Activated CD4-positive, alpha-beta T cell treated with anti-CD3 and anti-CD28 coated beads, Interleukin-2, amount 10 ng/mL, durations not matched to agents 24 days and 14 days (primary cell): ENCODE measurements around the gene METTL9. TPM values are rescaled to one million over a fixed set of nuclear protein-coding genes. Genes with fewer than 3 reads are reported as not detected.
"Not testable (repeated sequence)": the region's sequence is repeated elsewhere in the genome, so short reads cannot be mapped to it uniquely, and the experiment has no call there.

Source experiments
- DNase-seq: peaks from one replicate; pipeline ENCODE4 v3.0.0; 2022
- H3K27ac Mint-ChIP-seq: one replicate; pipeline ENCODE4 v1.8.0; 2022; ENCODE audit warnings: mild to moderate bottlenecking, mixed read lengths
- H3K27me3 Mint-ChIP-seq: one replicate; pipeline ENCODE4 v1.8.0; 2022; ENCODE audit warnings: mixed read lengths
- H3K36me3 Mint-ChIP-seq: one replicate; pipeline ENCODE4 v1.8.0; 2022; ENCODE audit warnings: low read depth, mild to moderate bottlenecking, mixed read lengths
- H3K4me1 Mint-ChIP-seq: one replicate; pipeline ENCODE4 v1.8.0; 2021; ENCODE audit warnings: mixed read lengths
- H3K4me3 Mint-ChIP-seq: one replicate; pipeline ENCODE4 v1.8.0; 2022; ENCODE audit warnings: mild to moderate bottlenecking, moderate library complexity, mixed read lengths
- H3K9me3 Mint-ChIP-seq: one replicate; pipeline ENCODE4 v1.8.0; 2021; ENCODE audit warnings: mixed read lengths
- intact Hi-C: fragments of 100-400 bp; cut with micrococcal nuclease; formaldehyde crosslinking; loops from one replicate; pipeline ENCODE4 v1.15.1; 2023
- total RNA-seq: library from RNA; stranded (reverse); gene quantifications from 2 replicates; pipeline ENCODE4 v1.2.3, GENCODE V29; 2022

The METTL9 gene
- total RNA-seq, 1 donor from 2014 or later: 66.7 TPM

DNA sequence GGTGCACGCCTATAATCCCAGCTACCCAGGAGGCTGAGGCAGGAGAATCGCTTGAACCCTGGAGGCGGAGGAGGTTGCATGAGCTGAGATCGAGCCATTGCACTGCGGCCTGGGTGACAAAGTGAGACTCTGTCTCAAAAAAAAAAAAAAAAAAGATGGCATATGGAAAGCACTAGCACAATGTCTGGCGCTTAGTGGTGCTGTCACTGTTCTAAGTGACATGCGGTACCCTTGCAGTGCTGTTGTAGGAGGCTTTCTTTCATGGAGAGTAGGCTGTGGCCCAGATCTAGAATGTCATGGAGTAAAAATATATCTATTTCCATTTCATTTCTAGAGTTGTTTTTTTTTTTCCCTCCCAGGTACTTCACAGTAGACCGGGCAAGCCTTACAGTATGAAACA, 14.6 kb upstream of the METTL9 start:
- Mint-ChIP-seq H3K36me3 (no peaks in the 10 kb centered on the region), H3K4me3 (no peak overlapping the region), H3K27me3 (peaks cover 6% of the 10 kb centered on the region), H3K27ac (no peak overlapping the region), H3K9me3 (no peaks in the 10 kb centered on the region), H3K4me1 (no peaks in the 10 kb centered on the region)
- no peak for DNase-seq
- intact Hi-C loops: loop anchor here (1.0 kb wide), 2 partner anchors 55 to 123 kb away; no protein-coding TSS in a partner anchor

DNA sequence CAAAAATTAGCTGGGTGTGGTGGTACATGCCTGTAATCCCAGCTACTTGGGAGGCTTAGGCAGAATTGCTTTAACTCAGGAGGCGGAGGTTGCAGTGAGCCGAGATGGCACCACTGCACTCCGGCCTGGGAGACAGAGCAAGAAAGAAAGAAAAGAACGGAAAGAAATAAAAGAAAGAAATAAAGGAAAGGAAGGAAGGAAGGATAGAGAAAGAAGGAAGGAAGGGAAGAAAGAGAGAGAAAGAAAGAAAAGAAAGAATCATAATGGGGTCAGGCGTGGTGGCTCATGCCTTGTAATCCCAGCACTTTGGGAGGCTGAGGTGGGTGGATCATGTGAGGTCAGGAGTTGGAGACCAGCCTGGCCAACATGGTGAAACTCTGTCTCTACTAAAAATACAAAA, 10.8 kb upstream of the METTL9 start:
- H3K27ac Mint-ChIP-seq, DNase-seq, H3K4me1 Mint-ChIP-seq, intact Hi-C loops, H3K9me3 Mint-ChIP-seq, H3K27me3 Mint-ChIP-seq, H3K4me3 Mint-ChIP-seq, H3K36me3 Mint-ChIP-seq: not testable (repeated sequence)

DNA sequence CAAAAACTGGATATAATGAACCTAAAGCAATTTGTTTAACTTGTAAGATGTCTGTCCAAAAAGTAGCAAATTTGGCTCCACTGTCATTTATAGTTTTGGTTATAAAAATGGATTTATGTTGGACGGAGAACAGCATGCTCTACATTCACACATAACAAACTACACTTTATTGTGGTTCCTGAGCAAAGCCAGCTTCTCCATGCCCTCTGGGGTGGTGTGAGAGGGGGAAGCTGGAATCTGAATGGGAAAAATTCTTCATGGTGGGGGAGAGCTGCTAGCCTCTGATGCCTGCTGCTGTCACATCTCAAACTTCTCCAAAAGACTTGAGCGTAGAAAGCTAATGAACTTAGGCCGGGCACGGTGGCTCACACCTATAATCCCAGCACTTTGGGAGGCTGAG, 9.8 kb upstream of the METTL9 start:
- H3K4me1 Mint-ChIP-seq: no peaks in the 10 kb centered on the region
- no peaks in the 10 kb centered on the region for H3K36me3 Mint-ChIP-seq
- no peak for DNase-seq
- no peak overlapping the region for H3K27ac Mint-ChIP-seq
- H3K9me3 Mint-ChIP-seq: no peaks in the 10 kb centered on the region
- intact Hi-C loops: no loop called here
- no peak overlapping the region for H3K4me3 Mint-ChIP-seq
- peaks cover 4% of the 10 kb centered on the region for H3K27me3 Mint-ChIP-seq

DNA sequence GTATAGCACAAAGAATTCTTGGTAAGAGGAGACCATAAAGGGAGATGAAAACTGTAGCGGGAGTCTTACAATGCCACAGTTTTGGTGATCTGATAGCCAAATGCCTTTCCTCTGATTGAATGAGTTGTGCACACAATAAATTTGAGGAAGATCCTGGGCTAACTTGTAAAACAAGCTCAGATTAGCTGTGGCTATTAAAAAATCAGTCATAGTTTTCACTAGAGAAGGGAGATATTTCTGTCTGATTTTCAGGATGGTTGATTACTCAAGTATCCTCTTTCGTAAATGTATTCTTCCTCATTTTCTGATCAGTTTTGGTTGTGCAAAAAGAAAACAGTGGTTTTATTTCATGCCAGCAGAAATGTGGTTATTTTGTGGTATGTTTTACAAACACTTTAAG, 9.1 kb upstream of the METTL9 start:
- no peaks in the 10 kb centered on the region for H3K4me1 Mint-ChIP-seq
- intact Hi-C loops: loop anchor here (10.0 kb wide), 1 partner anchor 365 kb away; the partner anchor contains the start of gene UQCRC2
- H3K9me3 Mint-ChIP-seq: no peaks in the 10 kb centered on the region
- H3K27ac Mint-ChIP-seq: no peak overlapping the region
- no peak for DNase-seq
- H3K27me3 Mint-ChIP-seq: peaks cover 4% of the 10 kb centered on the region
- H3K36me3 Mint-ChIP-seq: no peaks in the 10 kb centered on the region
- no peak overlapping the region for H3K4me3 Mint-ChIP-seq

DNA sequence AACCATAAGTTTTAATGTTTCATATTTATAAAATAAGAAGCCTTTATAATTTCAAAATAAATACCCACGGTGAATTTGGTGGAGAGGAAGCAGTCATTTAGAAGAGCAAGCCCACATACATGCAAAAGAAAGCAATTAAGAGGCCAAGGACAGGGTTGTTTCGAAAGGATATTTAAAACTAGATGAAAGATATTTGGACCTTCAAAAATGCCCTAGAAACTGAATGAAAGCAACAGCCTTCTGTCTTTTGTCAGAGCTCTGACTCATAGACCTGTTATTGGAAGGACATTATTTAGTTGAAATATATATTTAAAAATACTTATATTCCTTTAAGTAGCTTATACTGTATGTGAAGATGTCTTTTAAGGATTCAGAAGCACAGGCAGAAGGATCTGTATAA, 8.6 kb upstream of the METTL9 start:
- no peak overlapping the region for H3K4me3 Mint-ChIP-seq
- no peaks in the 10 kb centered on the region for H3K36me3 Mint-ChIP-seq
- no peaks in the 10 kb centered on the region for H3K4me1 Mint-ChIP-seq
- no peak overlapping the region for H3K27ac Mint-ChIP-seq
- no peaks in the 10 kb centered on the region for H3K9me3 Mint-ChIP-seq
- H3K27me3 Mint-ChIP-seq: peaks cover 4% of the 10 kb centered on the region
- intact Hi-C loops: loop anchor here (10.0 kb wide), 1 partner anchor 364 kb away; the partner anchor contains the start of gene UQCRC2
- DNase-seq: no peak

DNA sequence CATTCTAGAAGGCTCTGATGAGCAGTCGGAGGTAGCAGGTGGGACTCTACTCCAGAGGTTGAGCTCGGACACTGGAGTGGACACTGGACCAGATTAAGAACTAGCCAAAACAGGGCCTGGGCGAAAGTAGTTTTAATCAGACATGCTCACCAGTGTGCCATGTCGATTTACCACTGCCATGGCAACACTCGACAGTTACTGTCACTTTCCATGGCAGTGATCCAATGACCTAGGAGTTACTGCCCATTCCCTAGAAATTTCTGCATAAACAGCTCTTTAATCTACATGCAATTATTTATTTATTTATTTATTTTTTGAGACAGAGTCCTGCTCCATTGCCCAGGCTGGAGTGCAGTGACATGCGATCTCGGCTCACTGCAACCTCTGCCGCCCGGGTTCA, 7.2 kb upstream of the METTL9 start:
- Mint-ChIP-seq H3K9me3 (no peaks in the 10 kb centered on the region), H3K36me3 (no peaks in the 10 kb centered on the region), H3K27ac (no peak overlapping the region), H3K4me3 (no peak overlapping the region), H3K4me1 (peaks cover 5% of the 10 kb centered on the region), H3K27me3 (peaks cover 4% of the 10 kb centered on the region)
- no peak for DNase-seq
- intact Hi-C loops: loop anchor here (10.0 kb wide), 1 partner anchor 363 kb away; the partner anchor contains the start of gene UQCRC2

DNA sequence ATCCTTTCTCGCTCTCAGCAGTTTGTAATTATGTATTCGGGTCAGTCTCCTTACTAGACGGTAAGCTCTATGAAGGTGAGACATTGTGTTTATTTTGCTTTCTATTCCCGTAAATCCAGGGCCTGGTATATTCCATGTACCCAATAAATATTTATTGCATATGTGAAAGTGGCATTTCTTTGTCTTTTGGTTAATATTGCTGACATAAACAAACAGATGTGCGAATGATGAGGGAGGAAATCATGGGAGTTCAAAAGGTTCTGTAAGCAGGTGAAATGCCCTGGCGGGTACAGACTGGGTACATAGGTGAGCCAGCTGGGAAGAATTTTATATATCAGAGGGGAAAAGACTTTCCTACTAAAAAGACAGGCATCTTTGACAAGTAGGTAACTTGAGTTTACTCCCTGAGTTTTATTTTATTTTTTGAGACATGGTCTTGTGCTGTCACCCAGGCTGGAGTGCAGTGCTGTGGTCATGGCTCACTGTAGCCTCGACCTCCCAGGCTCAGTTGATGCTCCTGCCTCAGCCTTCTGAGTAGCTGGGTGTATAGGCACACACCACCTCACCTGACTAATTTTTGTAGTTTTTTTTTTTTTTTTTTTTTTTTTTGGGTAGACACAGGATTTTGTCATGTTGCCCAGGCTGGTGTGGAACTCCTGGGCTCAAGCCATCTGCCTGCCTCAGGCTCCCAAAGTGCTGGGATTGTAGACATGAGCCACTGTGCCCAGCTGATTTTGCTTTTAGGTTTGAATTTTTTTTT, 5.7 kb upstream of the METTL9 start:
- H3K27ac Mint-ChIP-seq: no peak overlapping the region
- intact Hi-C loops: loop anchor here (10.0 kb wide), 1 partner anchor 361 kb away; the partner anchor contains the start of gene UQCRC2
- H3K4me3 Mint-ChIP-seq: no peak overlapping the region
- peaks cover 4% of the 10 kb centered on the region for H3K27me3 Mint-ChIP-seq
- no peaks in the 10 kb centered on the region for H3K36me3 Mint-ChIP-seq
- no peaks in the 10 kb centered on the region for H3K9me3 Mint-ChIP-seq
- no peak for DNase-seq
- peaks cover 15% of the 10 kb centered on the region for H3K4me1 Mint-ChIP-seq

DNA sequence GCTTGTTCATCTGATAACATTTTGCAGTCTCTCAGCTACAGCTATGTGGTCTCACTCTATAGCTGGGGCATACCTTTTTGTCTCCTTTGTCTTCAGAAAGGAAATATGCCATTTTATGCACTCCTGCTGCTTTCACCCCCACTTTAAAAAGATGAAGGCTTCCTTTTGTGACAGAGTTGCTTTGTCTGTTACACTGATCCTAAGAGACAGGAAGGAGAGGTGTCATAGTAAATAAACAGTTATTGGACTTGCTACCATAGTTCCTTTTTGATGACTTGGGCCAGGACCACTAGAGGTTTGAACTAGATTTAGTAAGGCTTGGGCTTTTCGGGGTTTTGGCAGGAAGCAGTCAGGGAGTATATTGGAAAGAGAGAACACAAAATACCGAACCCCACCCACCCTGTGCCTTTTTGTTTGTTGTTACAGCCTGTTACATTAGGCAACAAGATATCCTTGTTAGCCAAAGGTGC, 1.8 kb upstream of the METTL9 start:
- Mint-ChIP-seq H3K27ac (peak overlapping the region; percentile 79), H3K9me3 (no peaks in the 10 kb centered on the region), H3K4me3 (peak overlapping the region; percentile 89), H3K4me1 (peaks cover 35% of the 10 kb centered on the region), H3K27me3 (no peaks in the 10 kb centered on the region), H3K36me3 (peaks cover 1% of the 10 kb centered on the region)
- intact Hi-C loops: loop anchor here (2.0 to 10.0 kb wide), 3 partner anchors 47 to 593 kb away; partner anchors contain the start of gene UQCRC2
- DNase-seq: no peak

DNA sequence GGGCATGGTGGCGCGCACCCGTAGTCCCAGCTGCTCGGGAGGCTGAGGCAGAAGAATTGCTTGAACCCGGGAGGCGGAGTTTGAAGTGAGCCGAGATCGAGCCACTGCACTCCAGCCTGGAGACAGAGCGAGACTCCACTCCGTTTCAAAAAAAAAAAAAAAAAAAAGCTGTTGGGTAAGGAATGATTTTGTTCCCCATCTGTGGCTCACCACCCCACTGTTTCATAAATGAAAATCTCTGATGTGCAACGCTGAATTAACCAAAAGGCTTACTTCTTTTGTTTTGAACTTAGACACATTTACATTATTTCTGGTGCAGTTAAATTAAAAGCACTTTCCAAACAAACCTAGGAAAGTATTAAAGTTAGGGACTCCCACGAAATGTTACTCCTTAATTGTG, 1.2 kb upstream of the METTL9 start:
- H3K9me3 Mint-ChIP-seq: no peaks in the 10 kb centered on the region
- H3K27ac Mint-ChIP-seq: peak overlapping the region; percentile 85
- H3K36me3 Mint-ChIP-seq: peaks cover 1% of the 10 kb centered on the region
- no peaks in the 10 kb centered on the region for H3K27me3 Mint-ChIP-seq
- peaks cover 38% of the 10 kb centered on the region for H3K4me1 Mint-ChIP-seq
- intact Hi-C loops: loop anchor here (2.0 to 10.0 kb wide), 3 partner anchors 47 to 593 kb away; partner anchors contain the start of gene UQCRC2
- DNase-seq: no peak
- H3K4me3 Mint-ChIP-seq: peak overlapping the region; percentile 89

DNA sequence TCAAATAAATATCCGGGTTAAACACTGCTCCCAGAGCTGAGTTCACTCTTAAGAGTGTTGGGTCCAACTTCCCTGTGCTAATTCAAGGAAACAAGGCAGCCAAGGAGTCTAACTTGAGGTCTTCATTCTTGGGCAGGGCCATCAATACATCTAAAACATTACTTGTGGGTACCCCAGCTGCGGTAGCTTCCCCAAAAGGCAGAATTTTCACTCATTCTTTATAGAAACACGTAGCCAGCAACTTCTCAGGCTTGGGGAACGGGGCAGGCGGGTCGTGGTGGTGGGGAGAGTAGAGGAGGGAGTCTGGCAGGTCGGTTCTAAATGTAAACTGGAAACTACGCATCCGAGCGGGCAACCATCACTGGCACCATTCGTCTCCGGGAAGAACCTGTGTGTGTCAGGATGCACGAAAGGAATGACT, 666 bp upstream of the METTL9 start:
- Mint-ChIP-seq H3K4me1 (peaks cover 42% of the 10 kb centered on the region), H3K27ac (peak overlapping the region; percentile 85), H3K36me3 (peaks cover 1% of the 10 kb centered on the region), H3K4me3 (peak overlapping the region; percentile 89), H3K9me3 (no peaks in the 10 kb centered on the region), H3K27me3 (no peaks in the 10 kb centered on the region)
- peak; percentile 80 for DNase-seq
- intact Hi-C loops: loop anchor here (1.0 to 10.0 kb wide), 4 partner anchors 46 to 592 kb away; partner anchors contain the start of gene UQCRC2

DNA sequence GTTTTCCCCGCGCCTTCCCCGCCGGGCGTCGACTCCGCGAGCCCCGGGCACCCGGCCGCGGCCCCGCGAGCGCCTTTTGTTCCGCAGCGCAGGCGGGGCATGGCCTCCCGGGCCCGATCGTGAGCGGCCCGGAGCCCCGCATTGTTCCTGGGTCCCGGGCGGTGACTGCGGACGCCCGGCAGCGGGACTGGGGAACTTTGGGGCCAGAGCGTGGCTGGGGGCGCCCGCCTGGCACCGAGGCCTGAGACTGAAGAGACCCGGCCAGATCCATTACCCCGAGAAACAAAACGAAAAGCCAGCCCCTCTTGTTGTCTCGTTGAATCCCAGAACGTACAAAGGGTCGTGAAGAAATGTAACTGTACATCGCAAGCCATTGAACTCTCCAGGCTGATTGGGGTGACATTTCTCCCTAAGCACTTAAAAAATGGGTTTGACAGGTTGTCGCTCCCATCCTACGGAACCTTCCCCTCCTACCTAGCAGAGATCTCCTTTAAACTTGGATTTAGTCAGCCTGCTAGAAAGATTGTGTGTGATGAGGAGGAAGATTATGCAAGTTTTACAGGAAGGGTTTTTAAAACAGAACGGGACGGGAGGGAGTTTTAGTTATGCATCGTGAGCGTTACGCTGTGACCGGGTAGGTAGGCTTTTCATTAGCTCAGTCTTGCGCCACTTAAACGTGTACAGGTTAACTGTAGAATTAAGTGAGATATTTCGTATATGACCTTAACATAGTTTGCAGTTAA, 825 bp downstream of the METTL9 start:
- H3K27ac Mint-ChIP-seq: peak overlapping the region; percentile 93
- H3K36me3 Mint-ChIP-seq: peaks cover 1% of the 10 kb centered on the region
- peak; percentile 70 for DNase-seq
- H3K27me3 Mint-ChIP-seq: no peaks in the 10 kb centered on the region
- no peaks in the 10 kb centered on the region for H3K9me3 Mint-ChIP-seq
- H3K4me1 Mint-ChIP-seq: peaks cover 46% of the 10 kb centered on the region
- peak overlapping the region; percentile 97 for H3K4me3 Mint-ChIP-seq
- intact Hi-C loops: loop anchor here (1.0 kb wide), 1 partner anchor 9 kb away; no protein-coding TSS in a partner anchor

DNA sequence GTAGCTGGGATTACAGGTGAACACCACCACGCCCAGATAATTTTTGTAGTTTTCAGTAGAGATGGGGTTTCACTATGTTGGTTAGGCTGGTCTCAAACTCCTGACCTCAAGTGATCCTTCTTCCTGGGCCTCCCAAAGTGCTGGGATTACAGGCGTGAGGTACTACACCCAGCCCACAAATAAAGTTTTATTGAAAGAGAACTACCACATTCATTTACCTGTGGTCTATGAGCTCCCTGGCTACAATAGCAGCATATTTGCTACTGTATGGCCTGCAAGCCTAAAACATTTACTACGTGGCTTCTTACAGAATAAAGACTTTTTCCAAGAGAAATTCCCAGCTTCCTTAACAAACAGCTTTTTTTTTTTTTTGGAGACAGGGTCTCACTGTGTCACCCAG, 3.4 kb downstream of the METTL9 start:
- Mint-ChIP-seq H3K4me3 (no peak overlapping the region), H3K4me1 (peaks cover 46% of the 10 kb centered on the region), H3K27ac (no peak overlapping the region), H3K36me3 (peaks cover 1% of the 10 kb centered on the region), H3K27me3 (no peaks in the 10 kb centered on the region), H3K9me3 (no peaks in the 10 kb centered on the region)
- intact Hi-C loops: no loop called here
- DNase-seq: no peak

DNA sequence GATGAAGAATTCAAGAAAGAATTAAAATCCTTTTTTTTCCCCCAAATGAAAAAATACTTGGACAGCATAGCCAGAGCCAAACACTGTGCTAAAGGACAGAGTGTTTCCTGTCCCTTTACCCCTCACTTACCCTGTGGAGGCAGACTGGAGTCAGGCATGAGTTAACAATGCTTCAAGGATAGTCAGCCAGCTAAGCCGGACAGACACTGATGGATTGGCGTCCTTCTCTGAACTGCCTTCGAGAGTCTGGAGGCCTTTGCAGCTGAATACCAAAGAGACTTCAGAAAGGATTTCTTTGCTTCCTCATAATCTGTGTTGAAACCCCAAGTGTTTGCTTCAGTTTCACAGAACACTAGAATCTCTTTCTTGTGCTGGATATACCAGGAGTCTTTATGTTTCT, 4.6 kb downstream of the METTL9 start:
- no peak for DNase-seq
- Mint-ChIP-seq H3K27me3 (no peaks in the 10 kb centered on the region), H3K9me3 (no peaks in the 10 kb centered on the region), H3K4me1 (peaks cover 49% of the 10 kb centered on the region), H3K36me3 (peaks cover 1% of the 10 kb centered on the region), H3K4me3 (no peak overlapping the region), H3K27ac (no peak overlapping the region)
- intact Hi-C loops: no loop called here

DNA sequence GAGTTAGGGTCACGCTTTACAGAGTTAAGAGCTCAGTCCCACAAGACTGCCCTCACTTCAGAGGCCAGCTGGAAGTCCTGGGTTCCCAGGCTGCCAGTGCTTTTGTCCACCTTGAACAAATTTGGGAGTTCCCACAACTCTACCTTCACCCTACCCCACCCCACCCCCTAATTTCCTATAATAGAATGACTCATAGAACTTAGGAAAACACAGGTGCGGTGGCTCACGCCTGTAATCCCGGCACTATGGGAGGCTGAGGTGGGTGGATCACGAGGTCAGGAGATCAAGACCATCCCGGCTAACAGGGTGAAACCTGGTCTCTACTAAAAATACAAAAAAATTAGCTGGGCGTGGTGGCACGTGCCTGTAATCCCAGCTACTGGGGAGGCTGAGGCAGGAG, 6.5 kb downstream of the METTL9 start:
- intact Hi-C loops, H3K36me3 Mint-ChIP-seq, H3K27ac Mint-ChIP-seq, H3K9me3 Mint-ChIP-seq, H3K4me3 Mint-ChIP-seq, H3K27me3 Mint-ChIP-seq, DNase-seq: not testable (repeated sequence)
- H3K4me1 Mint-ChIP-seq: peaks cover 55% of the 10 kb centered on the region
